Fibroblast of lung (primary cell): ENCODE data around the gene OR6K6. TPM values are rescaled to one million over a fixed set of nuclear protein-coding genes. Genes with fewer than 3 reads are reported as not detected.

Experiments used
- DNase-seq, 2 donors: peaks; one replicate each; pipeline versions ENCODE4 v3.0.0 to v3.0.0-alpha.2; 2010; ENCODE audit warnings: low read depth in 2 of 2
- H2AFZ ChIP-seq: 2 replicates; pipeline ENCODE4 v1.5.1; 2012; ENCODE audit warnings: low read length, control low read depth, inconsistent platforms
- H3K27ac ChIP-seq: 2 replicates; pipeline ENCODE4 v1.5.1; 2011; ENCODE audit warnings: low read length, control low read depth; ENCODE audit not compliant: insufficient read depth
- H3K27me3 ChIP-seq: 2 replicates; pipeline ENCODE4 v1.5.1; 2011; ENCODE audit warnings: mild to moderate bottlenecking, low read length; ENCODE audit not compliant: control insufficient read depth, insufficient read depth
- H3K36me3 ChIP-seq: 2 replicates; pipeline ENCODE4 v1.5.1; 2011; ENCODE audit warnings: low read length; ENCODE audit not compliant: control insufficient read depth, insufficient read depth
- H3K4me1 ChIP-seq: 2 replicates; pipeline ENCODE4 v1.5.1; 2011; ENCODE audit warnings: low read length; ENCODE audit not compliant: control insufficient read depth, insufficient read depth; ENCODE audit errors: extremely low read depth
- H3K4me2 ChIP-seq: 2 replicates; pipeline ENCODE4 v1.5.1; 2011; ENCODE audit warnings: low read length, control low read depth; ENCODE audit not compliant: insufficient read depth; ENCODE audit errors: extremely low read depth
- H3K4me3 ChIP-seq, 4 experiments: fragments of 200-600 bp in 1 of 4; sonication (generic) in 1 of 4; replicated peaks in 1 of 4; 2 replicates each; pipeline ENCODE4 v1.5.1; 2011 to 2016; ENCODE audit warnings: low read length in 4 of 4, low read depth in 3 of 4, mild to moderate bottlenecking in 3 of 4, control low read depth in 2 of 4, inconsistent platforms in 1 of 4, mixed read lengths in 1 of 4; ENCODE audit not compliant: insufficient read depth in 1 of 4; ENCODE audit errors: control extremely low read depth in 1 of 4
- H3K79me2 ChIP-seq: 2 replicates; pipeline ENCODE4 v1.5.1; 2012; ENCODE audit warnings: mild to moderate bottlenecking, low read length, inconsistent platforms; ENCODE audit not compliant: control insufficient read depth, insufficient read depth
- H3K9ac ChIP-seq: 2 replicates; pipeline ENCODE4 v1.5.1; 2011; ENCODE audit warnings: mild to moderate bottlenecking, low read length, control low read depth; ENCODE audit not compliant: insufficient read depth
- H3K9me3 ChIP-seq: 2 replicates; pipeline ENCODE4 v1.5.1; 2012; ENCODE audit warnings: low read depth, low read length; ENCODE audit not compliant: control insufficient read depth, insufficient read depth
- H4K20me1 ChIP-seq: 2 replicates; pipeline ENCODE4 v1.5.1; 2011; ENCODE audit warnings: low read length; ENCODE audit not compliant: control insufficient read depth, insufficient read depth; ENCODE audit errors: extremely low read depth
- CTCF ChIP-seq, 2 donors: IDR thresholded peaks in 1 of 2; conservative IDR thresholded peaks in 1 of 2; 1 replicate in 1 of 2; 2 replicates in 1 of 2; pipeline ENCODE4 v1.5.1; 2011 to 2012; ENCODE audit warnings: low read length in 2 of 2, control low read depth in 1 of 2, inconsistent platforms in 1 of 2, low read depth in 1 of 2, mild to moderate bottlenecking in 1 of 2
- EZH2 ChIP-seq: IDR thresholded peaks from 2 replicates; pipeline ENCODE4 v1.5.1; 2012; ENCODE audit warnings: low read length, control low read depth, mild to moderate bottlenecking; ENCODE audit errors: missing control alignments
- polyA plus RNA-seq, 2 donors: library from polyadenylated mRNA; depleted of rRNA in 1 of 2; stranded (reverse) in 1 of 2; unstranded in 1 of 2; fragments of >200 nt; gene quantifications; 2 replicates each; pipeline ENCODE4 v1.2.1, GENCODE V29; 2011 to 2012; ENCODE audit warnings: missing spikeins in 1 of 2
- total RNA-seq: library from RNA; depleted of rRNA; stranded (reverse); fragments of >200 nt; gene quantifications from 2 replicates; pipeline ENCODE4 v1.2.1, GENCODE V29; 2014

OR6K6 gene
- total and polyA plus RNA-seq, 2 donors (not counting 1 experiment from before 2014, with no cell fraction given), result not detected

GRCh38 chr1:158771950-158772866 lies 17.7 kb downstream of the OR6K6 start, which contains the start of gene OR6N1:
OR6N1 (minus strand) TSS chr1:158772195; CDS start chr1:158766682, 5,513 bp downstream.
- Histone ChIP-seq H3K9me3 (no peaks in the 10 kb centered on the region), H3K27me3 (no peaks in the 10 kb centered on the region), H2AFZ (no peak within 1 kb of the TSS), H4K20me1 (no peaks in the 10 kb centered on the region), H3K4me3 (no peak within 1 kb of the TSS), H3K79me2 (no peaks in the 10 kb centered on the region), H3K4me2 (no peak within 1 kb of the TSS), H3K36me3 (no peaks in the 10 kb centered on the region), H3K27ac (no peak within 1 kb of the TSS), H3K4me1 (no peaks in the 10 kb centered on the region), H3K9ac (no peak within 1 kb of the TSS)
- no peak for DNase-seq
- TF ChIP-seq CTCF (conservative IDR thresholded peaks at IDR 0.05 in 1 of 2, IDR thresholded peaks at IDR 0.05 in 1 of 2; ENCODE audit: low read depth in 1 of 2, low read length in 2 of 2), result no peak
- no peak for TF ChIP-seq EZH2

GRCh38 chr1:158781104-158781503 lies 26.6 kb downstream of the OR6K6 start, which contains the start of gene OR6N2:
OR6N2 (minus strand) TSS chr1:158781204; CDS start chr1:158777635, 3,569 bp downstream.
- Histone ChIP-seq H3K79me2 (no peaks in the 10 kb centered on the region), H3K4me3 (no peak within 1 kb of the TSS), H4K20me1 (no peaks in the 10 kb centered on the region), H3K4me2 (no peak within 1 kb of the TSS), H3K27me3 (no peaks in the 10 kb centered on the region), H3K9ac (no peak within 1 kb of the TSS), H3K27ac (no peak within 1 kb of the TSS), H2AFZ (no peak within 1 kb of the TSS), H3K4me1 (no peaks in the 10 kb centered on the region), H3K9me3 (no peaks in the 10 kb centered on the region), H3K36me3 (no peaks in the 10 kb centered on the region)
- DNase-seq, result no peak
- TF ChIP-seq EZH2 (no peak), CTCF (conservative IDR thresholded peaks at IDR 0.05 in 1 of 2, IDR thresholded peaks at IDR 0.05 in 1 of 2; ENCODE audit: low read depth in 1 of 2, low read length in 2 of 2) (no peak)

- H4K20me1 ChIP-seq, result no peaks in the 10 kb centered on the region
- H2AFZ ChIP-seq, result no peak overlapping the region
- no peak overlapping the region for H3K4me3 ChIP-seq
- no peak overlapping the region for H3K27ac ChIP-seq
- no peaks in the 10 kb centered on the region for H3K27me3 ChIP-seq
- no peaks in the 10 kb centered on the region for H3K36me3 ChIP-seq
- H3K79me2 ChIP-seq, result no peaks in the 10 kb centered on the region
- DNase-seq, result no peak
- H3K4me1 ChIP-seq, result no peaks in the 10 kb centered on the region
- no peak for TF ChIP-seq CTCF (conservative IDR thresholded peaks at IDR 0.05 in 1 of 2, IDR thresholded peaks at IDR 0.05 in 1 of 2; ENCODE audit: low read depth in 1 of 2, low read length in 2 of 2)
- TF ChIP-seq EZH2, result no peak
- no peak overlapping the region for H3K9ac ChIP-seq
- H3K4me2 ChIP-seq, result no peak overlapping the region
- no peaks in the 10 kb centered on the region for H3K9me3 ChIP-seq
These were observed 39.1 kb downstream of the OR6K6 start for GRCh38 chr1:158793604-158794003.
